ENCODE data around the gene STON2. TPM values are rescaled to one million over a fixed set of nuclear protein-coding genes. Genes with fewer than 3 reads are reported as not detected.

The STON2 gene
- total RNA-seq, 4 donors from 2014 or later, result 10.5 to 37.4 (median 14.8) TPM

GRCh38 chr14:81263777-81264410 lies 136.2 kb downstream of the STON2 start:
- TF ChIP-seq CTCF (IDR thresholded peaks at IDR 0.05; ENCODE audit: low read depth), result no peak

GRCh38 chr14:81261176-81261575 lies 138.9 kb downstream of the STON2 start:
- TF ChIP-seq CTCF (IDR thresholded peaks at IDR 0.05; ENCODE audit: low read depth), result no peak

- TF ChIP-seq CTCF (IDR thresholded peaks at IDR 0.05; ENCODE audit: low read depth), result no peak
These were observed 139.4 kb downstream of the STON2 start for GRCh38 chr14:81260732-81261131.

GRCh38 chr14:81256289-81256960 lies 143.7 kb downstream of the STON2 start:
- TF ChIP-seq CTCF (IDR thresholded peaks at IDR 0.05; ENCODE audit: low read depth), result no peak

GRCh38 chr14:81252278-81252677 lies 147.8 kb downstream of the STON2 start:
- TF ChIP-seq CTCF (IDR thresholded peaks at IDR 0.05; ENCODE audit: low read depth), result no peak

GRCh38 chr14:81247271-81247766 lies 152.8 kb downstream of the STON2 start:
- TF ChIP-seq CTCF (IDR thresholded peaks at IDR 0.05; ENCODE audit: low read depth), result no peak

- no peak for TF ChIP-seq CTCF (IDR thresholded peaks at IDR 0.05; ENCODE audit: low read depth)
These were observed 153.5 kb downstream of the STON2 start for GRCh38 chr14:81246461-81247270.

Measured in subcutaneous adipose tissue (tissue), 4 donors.